HT1080 (cell line): ENCODE results near the gene IZUMO3. TPM values are rescaled to one million over a fixed set of nuclear protein-coding genes. Genes with fewer than 3 reads are reported as not detected.
"Not testable (repeated sequence)": the region's sequence is repeated elsewhere in the genome, so short reads cannot be mapped to it uniquely, and the experiment has no call there.

ENCODE experiments used
- DNase-seq: peaks from one replicate; pipeline ENCODE4 v3.0.0-alpha.2; 2015; ENCODE audit warnings: low read depth
- polyA plus RNA-seq, 2 experiments: library from polyadenylated mRNA; depleted of rRNA; stranded (reverse); fragments of >200 nt; gene quantifications; 2 replicates each; pipeline ENCODE4 v1.2.3, GENCODE V29; 2015
- total RNA-seq: library from RNA; depleted of rRNA; stranded (reverse); fragments of >200 nt; shearing (Covaris generic); gene quantifications from 2 replicates; pipeline ENCODE4 v1.2.3, GENCODE V29; 2014; rRNA removed

The IZUMO3 gene
- total RNA-seq = not detected in 2 replicates
- not detected in 2 replicates for polyA plus RNA-seq (2015; cell fraction: cytosol; rRNA removed)
- not detected in 2 replicates for polyA plus RNA-seq (2015; cell fraction: nucleus; rRNA removed)

- DNase-seq = no peak
These were observed at the start of gene IZUMO3 for GRCh38 chr9:24545847-24546522. IZUMO3 (minus strand) TSS chr9:24545897; CDS start chr9:24545649, 248 bp downstream.

GRCh38 chr9:24594234-24594850, 48.6 kb upstream of the IZUMO3 start:
- DNase-seq = no peak

GRCh38 chr9:24590432-24590831, 44.7 kb upstream of the IZUMO3 start:
- DNase-seq = peak; percentile 42

- no peak for DNase-seq
These were observed 42.2 kb upstream of the IZUMO3 start for GRCh38 chr9:24587883-24588282.

- DNase-seq = no peak
These were observed 36.7 kb upstream of the IZUMO3 start for GRCh38 chr9:24582146-24583126.

- not testable (repeated sequence) for DNase-seq
These were observed 34.3 kb upstream of the IZUMO3 start for GRCh38 chr9:24580005-24580404.

GRCh38 chr9:24572406-24572805, 26.7 kb upstream of the IZUMO3 start:
- no peak for DNase-seq

- no peak for DNase-seq
These were observed 16.3 kb upstream of the IZUMO3 start for GRCh38 chr9:24561957-24562356.

- no peak for DNase-seq
These were observed 7.5 kb upstream of the IZUMO3 start for GRCh38 chr9:24553183-24553552.

- no peak for DNase-seq
These were observed 7.0 kb upstream of the IZUMO3 start for GRCh38 chr9:24552526-24553182.

- peak; percentile 56 for DNase-seq
These were observed 412 bp downstream of the IZUMO3 start for GRCh38 chr9:24545285-24545684.

GRCh38 chr9:24518545-24518944, 27.2 kb downstream of the IZUMO3 start:
- no peak for DNase-seq

- DNase-seq = peak; percentile 59
These were observed 29.2 kb downstream of the IZUMO3 start for GRCh38 chr9:24516463-24516862.

GRCh38 chr9:24509850-24510249, 35.8 kb downstream of the IZUMO3 start:
- DNase-seq = no peak

GRCh38 chr9:24504521-24504920, 41.2 kb downstream of the IZUMO3 start:
- DNase-seq = no peak

GRCh38 chr9:24502206-24502937, 43.3 kb downstream of the IZUMO3 start:
- no peak for DNase-seq

- DNase-seq = no peak
These were observed 44.9 kb downstream of the IZUMO3 start for GRCh38 chr9:24500761-24501160.

GRCh38 chr9:24498632-24499031, 47.1 kb downstream of the IZUMO3 start:
- no peak for DNase-seq

GRCh38 chr9:24497671-24498070, 48.0 kb downstream of the IZUMO3 start:
- no peak for DNase-seq
